GM19397 (cell line): ENCODE data around the gene DKC1.
"Not testable (repeated sequence)": the region's sequence is repeated elsewhere in the genome, so short reads cannot be mapped to it uniquely, and the experiment has no call there.

Source experiments
- ATAC-seq: cut with Tn5 transposase; IDR thresholded peaks from one replicate; pipeline ENCODE4 v1.9.1; 2021; ENCODE audit warnings: mild to moderate bottlenecking, moderate library complexity; ENCODE audit not compliant: unreplicated experiment

DKC1 gene

DNA sequence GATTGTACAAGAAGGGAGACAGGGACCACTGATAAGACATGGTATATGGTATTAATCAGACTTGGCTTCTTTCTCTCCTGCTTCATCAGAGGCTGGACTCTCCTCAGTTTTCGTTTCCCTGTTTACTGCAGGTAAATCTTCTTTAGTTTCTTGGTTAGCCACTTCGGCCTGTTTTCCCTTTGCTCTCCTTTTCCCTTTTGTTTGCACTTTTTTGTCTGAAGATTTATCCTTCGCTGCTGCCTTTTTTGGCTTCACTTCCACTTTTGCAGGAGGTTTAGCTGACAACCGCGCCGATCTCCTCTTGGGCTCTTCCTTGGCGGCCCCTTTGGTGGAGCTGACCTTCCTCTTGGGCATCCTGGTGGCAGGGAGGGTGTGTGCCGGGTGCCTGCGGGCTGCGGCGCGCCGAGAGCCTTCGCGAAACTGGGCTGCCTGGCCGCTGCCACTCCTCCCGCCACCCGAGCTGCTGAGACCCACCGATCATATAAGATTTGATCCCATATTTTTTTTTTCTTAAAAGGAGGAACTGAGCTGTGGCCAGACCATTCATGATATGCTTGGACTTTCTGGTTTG lies 54.5 kb downstream of the DKC1 start:
- not testable (repeated sequence) for ATAC-seq

DNA sequence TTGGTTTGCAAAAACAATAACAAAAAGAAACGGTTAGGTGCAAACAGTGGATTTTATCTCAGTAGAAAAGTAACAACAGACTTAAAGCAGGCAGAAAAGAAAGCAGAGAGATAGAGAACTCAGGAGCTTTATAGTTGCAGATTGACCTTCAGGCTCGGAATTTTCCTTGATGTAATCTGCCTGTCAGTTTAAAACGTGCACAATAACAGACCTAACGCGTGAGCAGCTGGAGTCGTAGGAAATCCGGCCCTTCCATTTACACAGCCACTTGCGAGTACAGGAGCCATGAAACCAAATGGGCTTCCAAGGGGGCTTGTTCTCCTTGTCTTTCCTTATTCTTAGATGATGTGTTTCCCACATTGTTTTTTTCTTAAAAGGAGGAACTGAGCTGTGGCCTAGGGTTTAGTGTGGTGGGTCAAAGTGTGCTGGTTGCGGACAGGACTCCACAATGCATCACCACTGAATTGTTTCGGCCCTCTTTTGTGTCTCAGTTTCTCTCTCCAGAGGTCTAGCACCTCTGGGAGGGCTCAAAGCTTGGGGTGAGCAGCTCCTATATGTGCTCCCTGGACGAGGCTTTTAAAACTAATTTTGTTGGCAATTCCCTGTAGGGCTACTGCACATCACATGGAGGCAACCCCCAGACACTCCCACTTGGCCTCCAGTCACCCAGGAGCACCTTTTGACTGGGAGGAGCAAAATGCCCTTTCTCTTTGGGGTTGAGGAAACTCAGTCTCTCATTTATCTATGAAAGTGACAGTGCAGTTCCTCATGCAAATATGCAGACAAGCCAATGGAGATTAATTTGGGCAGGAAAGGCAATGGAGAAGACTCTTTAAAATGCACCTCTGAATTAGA lies 56.5 kb downstream of the DKC1 start:
- no peak for ATAC-seq

DNA sequence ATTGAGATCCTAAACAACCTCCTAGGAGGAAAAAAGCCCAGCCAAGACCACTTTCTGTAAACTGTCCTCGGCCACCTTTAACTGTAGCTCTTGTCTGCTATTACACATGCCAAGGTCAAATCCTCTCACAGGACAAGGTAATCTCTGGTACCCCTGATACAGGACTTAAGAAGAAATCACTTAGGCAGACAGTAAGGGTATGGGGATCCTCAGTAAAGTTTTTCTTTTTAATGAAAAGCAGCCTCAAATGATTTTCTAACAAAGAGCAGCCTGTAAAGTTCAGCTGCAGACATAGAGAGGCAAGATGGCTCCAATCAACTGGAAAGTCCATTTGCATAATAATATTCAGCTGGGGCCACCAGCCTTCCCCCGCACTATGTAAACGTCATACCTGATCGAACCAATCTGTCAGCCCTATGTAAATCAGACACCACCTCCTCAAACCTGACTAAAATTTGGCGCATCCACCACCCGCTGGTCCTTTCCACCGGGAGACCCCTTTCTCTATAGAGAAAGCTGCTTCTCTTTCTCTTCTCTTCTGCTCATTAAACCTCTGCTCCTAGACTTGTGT lies 57.2 kb downstream of the DKC1 start:
- no peak for ATAC-seq

DNA sequence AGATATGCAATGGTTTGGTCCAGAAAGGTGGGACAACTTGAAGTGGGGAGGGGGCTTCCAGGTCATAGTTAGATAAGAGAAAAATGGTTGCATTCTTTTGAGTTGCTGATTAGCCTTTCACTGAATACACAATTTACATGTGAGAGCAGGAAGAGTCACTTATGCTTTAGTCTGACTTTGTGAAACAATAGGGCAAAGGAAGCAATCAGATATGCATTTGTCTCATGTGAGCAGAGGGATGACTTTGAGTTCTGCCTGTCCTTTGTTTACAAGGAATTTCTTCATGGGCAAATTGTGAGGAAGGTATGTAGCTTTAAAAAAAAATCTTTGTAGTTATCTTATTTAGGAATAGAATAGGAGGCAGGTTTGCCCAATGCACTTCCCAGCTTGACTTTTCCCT lies 58.9 kb downstream of the DKC1 start:
- ATAC-seq: no peak

DNA sequence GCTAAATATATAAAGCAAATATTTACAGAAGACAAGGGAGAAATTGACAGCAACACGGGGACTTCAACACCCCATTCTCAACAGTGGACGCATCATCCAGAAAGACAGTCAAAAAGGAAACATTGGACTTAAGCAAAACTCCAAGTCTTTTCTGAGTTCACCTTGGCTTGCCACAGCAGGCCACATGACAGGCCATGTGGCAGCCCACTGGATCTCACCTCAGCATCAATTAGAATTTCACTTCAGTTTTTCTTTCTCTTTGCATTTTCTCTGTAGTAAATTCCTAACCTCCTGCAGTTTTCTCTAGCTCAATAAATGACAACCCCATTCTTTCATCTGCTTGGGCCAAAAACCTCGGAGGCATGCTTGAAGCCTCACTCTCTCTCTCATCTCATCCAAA lies 59.4 kb downstream of the DKC1 start:
- no peak for ATAC-seq

DNA sequence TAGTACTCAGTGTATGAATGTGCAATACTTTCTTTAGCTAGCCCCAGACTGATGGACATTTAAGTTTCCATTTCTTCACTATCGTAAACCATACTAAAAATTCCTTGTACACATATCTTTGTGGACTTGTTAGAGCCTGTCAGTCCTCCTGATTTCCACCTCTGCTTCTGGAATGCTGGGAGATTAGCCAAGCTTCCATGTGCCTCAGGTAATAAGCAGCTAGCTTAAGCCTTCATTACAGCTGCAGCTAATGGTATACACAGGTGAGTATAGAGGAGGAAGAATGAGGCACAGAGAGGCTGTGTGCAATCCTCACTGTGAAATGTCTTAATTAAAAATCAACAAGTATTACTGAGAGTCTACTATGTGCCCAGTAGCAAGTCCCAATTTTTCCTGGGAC lies 62.0 kb downstream of the DKC1 start:
- ATAC-seq: no peak

DNA sequence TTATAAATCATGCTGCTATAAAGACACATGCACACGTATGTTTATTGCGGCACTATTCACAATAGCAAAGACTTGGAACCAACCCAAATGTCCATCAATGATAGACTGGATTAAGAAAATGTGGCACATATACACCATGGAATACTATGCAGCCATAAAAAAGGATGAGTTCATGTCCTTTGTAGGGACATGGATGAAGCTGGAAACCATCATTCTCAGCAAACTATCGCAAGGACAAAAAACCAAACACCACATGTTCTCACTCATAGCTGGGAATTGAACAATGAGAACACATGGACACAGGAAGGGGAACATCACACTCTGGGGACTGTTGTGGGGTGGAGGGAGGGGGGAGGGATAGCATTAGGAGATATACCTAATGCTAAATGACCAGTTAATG lies 62.9 kb downstream of the DKC1 start:
- not testable (repeated sequence) for ATAC-seq
